ENCODE results near the gene YWHAE. TPM values are rescaled to one million over a fixed set of nuclear protein-coding genes. Genes with fewer than 3 reads are reported as not detected.

Gene YWHAE
- total and polyA plus RNA-seq, 9 of the 15 experiments (the other 6 are each of a cell fraction or from before 2014, with no cell fraction given): 184 to 727 (median 448) TPM

GRCh38 chr17:1324201-1324771 is 75.7 kb downstream of the YWHAE start (continued):
- TF ChIP-seq ZNF830 (CRISPR knock-in tag; IDR thresholded peaks at IDR 0.05): no peak
- no peak for TF ChIP-seq CBX2 (IDR thresholded peaks at IDR 0.05; ENCODE audit: insufficient read depth, low read length, poor library complexity, severe bottlenecking)
- no peak for TF ChIP-seq TAF1 (IDR thresholded peaks at IDR 0.05; ENCODE audit: control insufficient read depth, extremely low read depth, insufficient read depth, low read length, severe bottlenecking)
- no peak for TF ChIP-seq FOXA1 (IDR thresholded peaks at IDR 0.05; ENCODE audit: borderline replicate concordance)
- TF ChIP-seq NRF1 (conservative IDR thresholded peaks at IDR 0.05 in 1 of 2, IDR thresholded peaks at IDR 0.05 in 1 of 2): no peak
- TF ChIP-seq, protein P1, sequence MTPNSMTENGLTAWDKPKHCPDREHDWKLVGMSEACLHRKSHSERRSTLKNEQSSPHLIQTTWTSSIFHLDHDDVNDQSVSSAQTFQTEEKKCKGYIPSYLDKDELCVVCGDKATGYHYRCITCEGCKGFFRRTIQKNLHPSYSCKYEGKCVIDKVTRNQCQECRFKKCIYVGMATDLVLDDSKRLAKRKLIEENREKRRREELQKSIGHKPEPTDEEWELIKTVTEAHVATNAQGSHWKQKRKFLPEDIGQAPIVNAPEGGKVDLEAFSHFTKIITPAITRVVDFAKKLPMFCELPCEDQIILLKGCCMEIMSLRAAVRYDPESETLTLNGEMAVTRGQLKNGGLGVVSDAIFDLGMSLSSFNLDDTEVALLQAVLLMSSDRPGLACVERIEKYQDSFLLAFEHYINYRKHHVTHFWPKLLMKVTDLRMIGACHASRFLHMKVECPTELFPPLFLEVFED (CRISPR knock-in tag; conservative IDR thresholded peaks at IDR 0.05): 0 out of 2 replicates have a peak, but pooled peaks have one; percentile 66
- peak; percentile 97 for TF ChIP-seq GABPA (tag; conservative IDR thresholded peaks at IDR 0.05; ENCODE audit: low read depth)
- no peak for TF ChIP-seq COPS2 (conservative IDR thresholded peaks at IDR 0.05)
- 0 out of 2 replicates have a peak, but pooled peaks have one; percentile 11 for TF ChIP-seq NFRKB (IDR thresholded peaks at IDR 0.05; ENCODE audit: low read depth)
- TF ChIP-seq ZNF174 (CRISPR knock-in tag; IDR thresholded peaks at IDR 0.05): no peak
- peak; percentile 98 for TF ChIP-seq NR2C1 (IDR thresholded peaks at IDR 0.05)
- peak; percentile 98 for TF ChIP-seq NR2C1 (tag; IDR thresholded peaks at IDR 0.05)
- no peak for TF ChIP-seq XRCC4 (IDR thresholded peaks at IDR 0.05; ENCODE audit: extremely low read depth, insufficient read depth, insufficient read length)
- TF ChIP-seq SP2 (IDR thresholded peaks at IDR 0.05; ENCODE audit: extremely low read depth, low read depth, low read length, poor library complexity, severe bottlenecking): no peak
- no peak for TF ChIP-seq HMGXB4 (CRISPR knock-in tag; IDR thresholded peaks at IDR 0.05)
- no peak for TF ChIP-seq FOXA3 (CRISPR knock-in tag; conservative IDR thresholded peaks at IDR 0.05 in 1 of 2, IDR thresholded peaks at IDR 0.05 in 1 of 2)
- TF ChIP-seq, protein P2, sequence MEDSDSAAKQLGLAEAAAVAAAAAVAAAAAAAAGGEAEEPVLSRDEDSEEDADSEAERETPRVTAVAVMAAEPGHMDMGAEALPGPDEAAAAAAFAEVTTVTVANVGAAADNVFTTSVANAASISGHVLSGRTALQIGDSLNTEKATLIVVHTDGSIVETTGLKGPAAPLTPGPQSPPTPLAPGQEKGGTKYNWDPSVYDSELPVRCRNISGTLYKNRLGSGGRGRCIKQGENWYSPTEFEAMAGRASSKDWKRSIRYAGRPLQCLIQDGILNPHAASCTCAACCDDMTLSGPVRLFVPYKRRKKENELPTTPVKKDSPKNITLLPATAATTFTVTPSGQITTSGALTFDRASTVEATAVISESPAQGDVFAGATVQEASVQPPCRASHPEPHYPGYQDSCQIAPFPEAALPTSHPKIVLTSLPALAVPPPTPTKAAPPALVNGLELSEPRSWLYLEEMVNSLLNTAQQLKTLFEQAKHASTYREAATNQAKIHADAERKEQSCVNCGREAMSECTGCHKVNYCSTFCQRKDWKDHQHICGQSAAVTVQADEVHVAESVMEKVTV (CRISPR knock-in tag; IDR thresholded peaks at IDR 0.05): no peak
- no peak for TF ChIP-seq TCF7 (IDR thresholded peaks at IDR 0.05; ENCODE audit: borderline replicate concordance)
- TF ChIP-seq CREM (IDR thresholded peaks at IDR 0.05; ENCODE audit: low read depth): peak; percentile 22; the same call in 1 of the 2 replicates
- no peak for TF ChIP-seq CAMTA2 (CRISPR knock-in tag; conservative IDR thresholded peaks at IDR 0.05)
- TF ChIP-seq ELF4 (CRISPR knock-in tag; IDR thresholded peaks at IDR 0.05): no peak
- TF ChIP-seq EHMT2 (IDR thresholded peaks at IDR 0.05): peak; percentile 84
- TF ChIP-seq ZBTB7A (IDR thresholded peaks at IDR 0.05; ENCODE audit: borderline replicate concordance, control insufficient read depth, low read depth, low read length): peak; percentile 40; the same call in 1 of the 2 replicates
- TF ChIP-seq TCF7L2 (IDR thresholded peaks at IDR 0.05; ENCODE audit: low read depth, low read length): no peak
- no peak for TF ChIP-seq ATF1 (CRISPR knock-in tag; IDR thresholded peaks at IDR 0.05)
- TF ChIP-seq ATF1 (tag; IDR thresholded peaks at IDR 0.05): 0 out of 2 replicates have a peak, but pooled peaks have one; percentile 46

All from K562 (cell line).